ENCODE data around the gene PIGP. TPM values are rescaled to one million over a fixed set of nuclear protein-coding genes. Genes with fewer than 3 reads are reported as not detected.
A peak's percentile ranks its signal among the peaks of the same experiment; 100 is the strongest.

Gene PIGP
- total RNA-seq, 1 donor from 2014 or later: 21.2 TPM

DNA sequence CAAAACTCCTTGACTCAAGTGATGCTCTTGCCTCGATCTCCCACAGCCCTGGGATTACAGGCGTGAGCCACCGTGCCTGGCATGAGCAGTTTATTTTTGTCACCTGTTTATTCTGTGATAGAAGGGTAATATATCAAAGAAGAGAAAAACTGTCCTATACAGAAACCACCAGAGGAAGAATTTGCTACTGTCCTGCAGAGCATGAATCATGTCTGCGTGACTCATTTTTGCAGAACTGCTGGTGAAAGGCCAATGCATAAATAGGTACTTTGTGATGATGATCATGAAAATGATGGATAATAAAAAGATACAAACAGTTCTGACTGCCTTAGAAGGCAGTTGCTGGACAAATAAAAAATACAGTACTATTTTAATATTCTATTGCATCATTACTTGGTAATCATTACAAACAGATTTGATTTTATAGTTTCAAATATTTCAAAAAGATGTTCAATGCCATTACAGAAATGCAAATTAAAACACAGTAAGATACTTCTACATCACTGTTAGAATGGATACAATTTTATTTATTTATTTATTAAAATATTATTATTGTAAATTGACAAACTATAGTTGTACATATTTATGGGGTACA lies 39.9 kb downstream of the PIGP start:
- Histone ChIP-seq H3K79me2 (ENCODE audit: insufficient read depth, low read length) (no peaks in the 10 kb centered on the region), H4K20me1 (ENCODE audit: insufficient read depth, low read length) (no peaks in the 10 kb centered on the region), H3K27me3 (ENCODE audit: insufficient read depth, low read length) (no peaks in the 10 kb centered on the region), H3K36me3 (ENCODE audit: insufficient read depth, low read length) (no peaks in the 10 kb centered on the region), H3K9me3 (ENCODE audit: insufficient read depth, low read depth, low read length) (no peaks in the 10 kb centered on the region), H2AFZ (ENCODE audit: low read depth, low read length) (no peak overlapping the region), H3K9ac (ENCODE audit: low read length) (no peak overlapping the region), H3K27ac (ENCODE audit: low read depth, low read length) (no peak overlapping the region), H3K4me2 (ENCODE audit: low read length) (peak overlapping the region; percentile 22), H3K4me1 (ENCODE audit: insufficient read depth, low read length) (no peaks in the 10 kb centered on the region), H3K4me3 (ENCODE audit: insufficient read depth, low read depth, low read length) (no peak overlapping the region)
- Mint-ChIP-seq H3K36me3 (ENCODE audit: low read depth, unreplicated experiment) (no peaks in the 10 kb centered on the region), H3K27ac (ENCODE audit: unreplicated experiment) (no peak overlapping the region), H3K27me3 (ENCODE audit: low read depth, unreplicated experiment) (no peaks in the 10 kb centered on the region), H3K4me1 (ENCODE audit: low read depth, unreplicated experiment) (peaks cover 9% of the 10 kb centered on the region), H3K9me3 (ENCODE audit: unreplicated experiment) (no peaks in the 10 kb centered on the region), H3K4me3 (ENCODE audit: unreplicated experiment) (no peak overlapping the region)
- TF ChIP-seq EZH2 (IDR thresholded peaks at IDR 0.05; ENCODE audit: insufficient read depth, low read length) (no peak), CTCF (IDR thresholded peaks at IDR 0.05; ENCODE audit: insufficient read depth, low read depth, low read length) (no peak)
- peak; percentile 47 for FAIRE-seq
- DNase-seq (ENCODE audit: low read depth): peak; percentile 67

GRCh38 chr21:37032293-37032692 lies 40.6 kb downstream of the PIGP start:
- H3K27me3 ChIP-seq (ENCODE audit: insufficient read depth, low read length): no peaks in the 10 kb centered on the region
- H3K4me1 Mint-ChIP-seq (ENCODE audit: low read depth, unreplicated experiment): peaks cover 9% of the 10 kb centered on the region
- no peaks in the 10 kb centered on the region for H3K36me3 Mint-ChIP-seq (ENCODE audit: low read depth, unreplicated experiment)
- H3K4me3 ChIP-seq (ENCODE audit: insufficient read depth, low read depth, low read length): no peak overlapping the region
- H3K27ac ChIP-seq (ENCODE audit: low read depth, low read length): no peak overlapping the region
- H4K20me1 ChIP-seq (ENCODE audit: insufficient read depth, low read length): no peaks in the 10 kb centered on the region
- no peak for FAIRE-seq
- H3K4me2 ChIP-seq (ENCODE audit: low read length): peak overlapping the region; percentile 22
- no peaks in the 10 kb centered on the region for H3K79me2 ChIP-seq (ENCODE audit: insufficient read depth, low read length)
- no peaks in the 10 kb centered on the region for H3K36me3 ChIP-seq (ENCODE audit: insufficient read depth, low read length)
- H2AFZ ChIP-seq (ENCODE audit: low read depth, low read length): no peak overlapping the region
- no peaks in the 10 kb centered on the region for H3K9me3 ChIP-seq (ENCODE audit: insufficient read depth, low read depth, low read length)
- no peak for DNase-seq (ENCODE audit: low read depth)
- no peak overlapping the region for H3K27ac Mint-ChIP-seq (ENCODE audit: unreplicated experiment)
- no peaks in the 10 kb centered on the region for H3K4me1 ChIP-seq (ENCODE audit: insufficient read depth, low read length)
- TF ChIP-seq CTCF (IDR thresholded peaks at IDR 0.05; ENCODE audit: insufficient read depth, low read depth, low read length): no peak
- TF ChIP-seq EZH2 (IDR thresholded peaks at IDR 0.05; ENCODE audit: insufficient read depth, low read length): no peak
- no peak overlapping the region for H3K4me3 Mint-ChIP-seq (ENCODE audit: unreplicated experiment)
- H3K9ac ChIP-seq (ENCODE audit: low read length): no peak overlapping the region
- H3K9me3 Mint-ChIP-seq (ENCODE audit: unreplicated experiment): no peaks in the 10 kb centered on the region
- no peaks in the 10 kb centered on the region for H3K27me3 Mint-ChIP-seq (ENCODE audit: low read depth, unreplicated experiment)

DNA sequence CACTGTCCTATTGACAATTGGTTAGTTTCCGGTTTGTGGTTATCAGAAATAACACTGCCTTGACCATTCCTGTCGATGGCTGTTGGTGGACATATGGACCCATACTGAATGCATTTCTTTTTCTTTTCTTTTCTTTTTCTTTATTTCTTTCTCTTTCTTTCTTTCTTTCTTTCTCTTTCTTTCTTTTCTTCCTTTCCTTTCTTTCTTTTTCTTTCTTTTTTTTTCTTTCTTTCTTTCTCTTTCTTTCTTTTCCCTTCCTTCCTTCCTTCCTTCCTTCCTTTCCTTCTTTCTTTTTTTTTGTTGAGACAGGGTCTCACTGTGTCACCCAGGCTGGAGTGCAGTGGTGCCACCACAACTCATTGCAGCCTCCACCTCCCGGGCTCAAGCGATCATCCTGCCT lies 42.0 kb downstream of the PIGP start:
- Histone ChIP-seq H3K4me1 (ENCODE audit: insufficient read depth, low read length) (no peaks in the 10 kb centered on the region), H3K36me3 (ENCODE audit: insufficient read depth, low read length) (no peaks in the 10 kb centered on the region), H3K4me3 (ENCODE audit: insufficient read depth, low read depth, low read length) (no peak overlapping the region), H3K4me2 (ENCODE audit: low read length) (no peak overlapping the region), H3K9ac (ENCODE audit: low read length) (no peak overlapping the region), H3K9me3 (ENCODE audit: insufficient read depth, low read depth, low read length) (no peaks in the 10 kb centered on the region), H4K20me1 (ENCODE audit: insufficient read depth, low read length) (no peaks in the 10 kb centered on the region), H3K27ac (ENCODE audit: low read depth, low read length) (no peak overlapping the region), H2AFZ (ENCODE audit: low read depth, low read length) (no peak overlapping the region), H3K79me2 (ENCODE audit: insufficient read depth, low read length) (no peaks in the 10 kb centered on the region), H3K27me3 (ENCODE audit: insufficient read depth, low read length) (peaks cover 8% of the 10 kb centered on the region)
- peaks cover 9% of the 10 kb centered on the region for H3K4me1 Mint-ChIP-seq (ENCODE audit: low read depth, unreplicated experiment)
- H3K9me3 Mint-ChIP-seq (ENCODE audit: unreplicated experiment): no peaks in the 10 kb centered on the region
- no peak overlapping the region for H3K4me3 Mint-ChIP-seq (ENCODE audit: unreplicated experiment)
- H3K36me3 Mint-ChIP-seq (ENCODE audit: low read depth, unreplicated experiment): no peaks in the 10 kb centered on the region
- H3K27me3 Mint-ChIP-seq (ENCODE audit: low read depth, unreplicated experiment): no peaks in the 10 kb centered on the region
- FAIRE-seq (no peak), DNase-seq (ENCODE audit: low read depth) (no peak)
- no peak for TF ChIP-seq EZH2 (IDR thresholded peaks at IDR 0.05; ENCODE audit: insufficient read depth, low read length)
- no peak for TF ChIP-seq CTCF (IDR thresholded peaks at IDR 0.05; ENCODE audit: insufficient read depth, low read depth, low read length)
- no peak overlapping the region for H3K27ac Mint-ChIP-seq (ENCODE audit: unreplicated experiment)
